Neural cell (in vitro differentiated cells): ENCODE measurements around the gene ADRM1. TPM values are rescaled to one million over a fixed set of nuclear protein-coding genes. Genes with fewer than 3 reads are reported as not detected.

Experiments used
- H2AFZ ChIP-seq: fragments of 200-600, 300-800 bp; sonication (generic), shearing (Covaris generic); 2 replicates; pipeline ENCODE4 v1.6.0; 2014; ENCODE audit warnings: low read depth, mild to moderate bottlenecking, antibody characterized with exemption, low read length, moderate library complexity
- H3F3A ChIP-seq: fragments of 200-600 bp; shearing (Covaris generic); 2 replicates; pipeline ENCODE4 v1.6.1; 2016; ENCODE audit warnings: mild to moderate bottlenecking, moderate library complexity, mixed read lengths, antibody characterized with exemption, low read length; ENCODE audit not compliant: insufficient read depth, poor library complexity, severe bottlenecking
- H3K27ac ChIP-seq: fragments of 200-600, 300-800 bp; sonication (generic), shearing (Covaris generic); 2 replicates; pipeline ENCODE4 v1.5.1; 2014; ENCODE audit warnings: mild to moderate bottlenecking, low read length, moderate library complexity
- H3K27me3 ChIP-seq: fragments of 300-800, 200-600 bp; sonication (generic), shearing (Covaris generic); 2 replicates; pipeline ENCODE4 v1.6.0; 2014; ENCODE audit warnings: mild to moderate bottlenecking, low read depth, low read length, moderate library complexity; ENCODE audit not compliant: insufficient read depth
- H3K36me3 ChIP-seq: fragments of 300-800, 200-600 bp; sonication (generic), shearing (Covaris generic); 2 replicates; pipeline ENCODE4 v1.5.1; 2014; ENCODE audit warnings: mild to moderate bottlenecking, antibody characterized with exemption, low read length, moderate library complexity; ENCODE audit not compliant: insufficient read depth
- H3K4me2 ChIP-seq: fragments of 300-800, 200-600 bp; sonication (generic), shearing (Covaris generic); 2 replicates; pipeline ENCODE4 v1.6.0; 2014; ENCODE audit warnings: mild to moderate bottlenecking, low read length
- H3K4me3 ChIP-seq: fragments of 300-800, 200-600 bp; sonication (generic), shearing (Covaris generic); 2 replicates; pipeline ENCODE4 v1.5.1; 2014; ENCODE audit warnings: mild to moderate bottlenecking, low read length, moderate library complexity
- H3K79me2 ChIP-seq: fragments of 200-600 bp; shearing (Covaris generic); replicated peaks from 2 replicates; pipeline ENCODE4 v1.6.0; 2014; ENCODE audit warnings: mild to moderate bottlenecking, low read length, moderate library complexity; ENCODE audit not compliant: insufficient read depth
- H3K9ac ChIP-seq: fragments of 300-800, 200-600 bp; sonication (generic), shearing (Covaris generic); 2 replicates; pipeline ENCODE4 v1.6.1; 2016; ENCODE audit warnings: mild to moderate bottlenecking, low read length, mixed read lengths
- H3K9me2 ChIP-seq: fragments of 200-600 bp; shearing (Covaris generic); 2 replicates; pipeline ENCODE4 v1.6.1; 2016; ENCODE audit warnings: mild to moderate bottlenecking, low read length, mixed read lengths; ENCODE audit not compliant: insufficient read depth
- H3K9me3 ChIP-seq: fragments of 200-600, 300-800 bp; sonication (generic), shearing (Covaris generic); 2 replicates; pipeline ENCODE4 v1.6.1; 2016; ENCODE audit warnings: mild to moderate bottlenecking, mixed run types, low read length, moderate library complexity, mixed read lengths
- H4K20me1 ChIP-seq: fragments of 200-600 bp; shearing (Covaris generic); 2 replicates; pipeline ENCODE4 v1.6.1; 2016; ENCODE audit warnings: mild to moderate bottlenecking, mixed run types; ENCODE audit not compliant: insufficient read depth
- CTCF ChIP-seq: fragments of 450-650 bp; IDR thresholded peaks from 2 replicates; pipeline ENCODE4 v1.5.1; 2014; ENCODE audit warnings: antibody characterized with exemption, mild to moderate bottlenecking, moderate library complexity; ENCODE audit not compliant: poor library complexity, severe bottlenecking
- EP300 ChIP-seq: fragments of 450-650 bp; conservative IDR thresholded peaks from 2 replicates; pipeline ENCODE4 v1.6.1; 2014; ENCODE audit warnings: antibody characterized with exemption, mild to moderate bottlenecking, moderate library complexity; ENCODE audit not compliant: poor library complexity, severe bottlenecking
- EZH2 ChIP-seq: fragments of 200-600, 300-800 bp; shearing (Covaris generic), sonication (generic); IDR thresholded peaks from 2 replicates; pipeline ENCODE4 v1.6.1; 2014; ENCODE audit warnings: antibody characterized with exemption, low read length, borderline replicate concordance, mild to moderate bottlenecking; ENCODE audit not compliant: insufficient read depth, poor library complexity, severe bottlenecking
- MXI1 ChIP-seq: fragments of 450-650 bp; conservative IDR thresholded peaks from 2 replicates; pipeline ENCODE4 v1.6.1; 2014; ENCODE audit warnings: antibody characterized with exemption, mild to moderate bottlenecking; ENCODE audit not compliant: poor library complexity, severe bottlenecking
- POLR2AphosphoS5 ChIP-seq: IDR thresholded peaks from 2 replicates; pipeline ENCODE4 v1.6.1; 2012
- RAD21 ChIP-seq: fragments of 450-650 bp; conservative IDR thresholded peaks from 2 replicates; pipeline ENCODE4 v1.6.1; 2014; ENCODE audit warnings: antibody characterized with exemption, mild to moderate bottlenecking, moderate library complexity
- REST ChIP-seq: IDR thresholded peaks from 2 replicates; pipeline ENCODE4 v1.6.1; 2012; ENCODE audit warnings: borderline replicate concordance
- SMC3 ChIP-seq: fragments of 450-650 bp; conservative IDR thresholded peaks from 2 replicates; pipeline ENCODE4 v1.6.1; 2014; ENCODE audit warnings: antibody characterized with exemption, mild to moderate bottlenecking, moderate library complexity; ENCODE audit not compliant: poor library complexity
- TAF1 ChIP-seq: IDR thresholded peaks from 2 replicates; pipeline ENCODE4 v1.6.1; 2012; ENCODE audit warnings: low read depth
- polyA plus RNA-seq: library from polyadenylated mRNA; depleted of rRNA; stranded (reverse); fragments of >200 nt; gene quantifications from 2 replicates; pipeline ENCODE4 v1.2.3, GENCODE V29; 2014

ADRM1 gene
- polyA plus RNA-seq, 1 donor from 2014 or later = 111 TPM

- Histone ChIP-seq H3K4me3 (no peak overlapping the region), H3K9ac (no peak overlapping the region), H3K79me2 (no peaks in the 10 kb centered on the region), H3K36me3 (peaks cover 6% of the 10 kb centered on the region), H4K20me1 (no peaks in the 10 kb centered on the region), H3K27me3 (no peaks in the 10 kb centered on the region), H3K4me2 (no peak overlapping the region), H3F3A (no peaks in the 10 kb centered on the region), H3K9me3 (no peaks in the 10 kb centered on the region), H3K9me2 (no peaks in the 10 kb centered on the region), H3K27ac (no peak overlapping the region), H2AFZ (no peak overlapping the region)
- TF ChIP-seq POLR2AphosphoS5 (no peak), TAF1 (no peak), CTCF (no peak), EZH2 (no peak), EP300 (no peak), RAD21 (no peak), REST (no peak), MXI1 (no peak), SMC3 (no peak)
Measured at GRCh38 chr20:62286493-62287064, 16.2 kb upstream of the ADRM1 start.

- no peaks in the 10 kb centered on the region for H3K9me3 ChIP-seq
- H2AFZ ChIP-seq = no peak overlapping the region
- no peaks in the 10 kb centered on the region for H3K27me3 ChIP-seq
- H3F3A ChIP-seq = no peaks in the 10 kb centered on the region
- peaks cover 6% of the 10 kb centered on the region for H3K36me3 ChIP-seq
- H3K4me2 ChIP-seq = no peak overlapping the region
- no peak overlapping the region for H3K9ac ChIP-seq
- no peaks in the 10 kb centered on the region for H3K79me2 ChIP-seq
- H3K27ac ChIP-seq = no peak overlapping the region
- no peak for TF ChIP-seq RAD21
- TF ChIP-seq REST = no peak
- no peak for TF ChIP-seq MXI1
- no peak for TF ChIP-seq EP300
- H3K4me3 ChIP-seq = no peak overlapping the region
- H3K9me2 ChIP-seq = no peaks in the 10 kb centered on the region
- no peaks in the 10 kb centered on the region for H4K20me1 ChIP-seq
Measured at GRCh38 chr20:62287129-62287528, 15.7 kb upstream of the ADRM1 start.
